Karpas-422 (cell line): ENCODE data around the gene KIR2DL1. TPM values are rescaled to one million over a fixed set of nuclear protein-coding genes. Genes with fewer than 3 reads are reported as not detected.
"Not testable (repeated sequence)": the region's sequence is repeated elsewhere in the genome, so short reads cannot be mapped to it uniquely, and the experiment has no call there.

Experiments used
- DNase-seq: peaks from one replicate; pipeline ENCODE4 v3.0.0-alpha.2; 2015
- H2AFZ ChIP-seq: fragments of 200-600 bp; sonication (generic); 2 replicates; pipeline ENCODE4 v1.6.1; 2014; ENCODE audit warnings: antibody characterized with exemption, low read length, mixed read lengths
- H3K27ac ChIP-seq: fragments of 200-600 bp; sonication (generic); 2 replicates; pipeline ENCODE4 v1.5.1; 2014; ENCODE audit warnings: mild to moderate bottlenecking, low read length, moderate library complexity
- H3K27me3 ChIP-seq: fragments of 200-600 bp; sonication (generic); 2 replicates; pipeline ENCODE4 v1.6.1; 2014; ENCODE audit warnings: low read length, mixed read lengths
- H3K36me3 ChIP-seq: fragments of 200-600 bp; sonication (generic); 2 replicates; pipeline ENCODE4 v1.6.1; 2014; ENCODE audit warnings: low read length, mixed read lengths; ENCODE audit not compliant: insufficient read depth
- H3K4me1 ChIP-seq: fragments of 200-600 bp; sonication (generic); 2 replicates; pipeline ENCODE4 v1.6.1; 2014; ENCODE audit warnings: mild to moderate bottlenecking, low read length, mixed read lengths
- H3K4me2 ChIP-seq: fragments of 200-600 bp; sonication (generic); 2 replicates; pipeline ENCODE4 v1.6.1; 2014; ENCODE audit warnings: low read length, low read depth, mild to moderate bottlenecking; ENCODE audit not compliant: poor library complexity, severe bottlenecking
- H3K4me3 ChIP-seq: fragments of 200-600 bp; sonication (generic); 2 replicates; pipeline ENCODE4 v1.5.1; 2014; ENCODE audit warnings: mild to moderate bottlenecking, antibody characterized with exemption, low read length, mixed read lengths
- H3K79me2 ChIP-seq: fragments of 200-600 bp; sonication (generic); 2 replicates; pipeline ENCODE4 v1.6.1; 2014; ENCODE audit warnings: mild to moderate bottlenecking, low read length, mixed read lengths
- H3K9ac ChIP-seq: fragments of 200-600 bp; sonication (generic); 2 replicates; pipeline ENCODE4 v1.6.0; 2014; ENCODE audit warnings: low read length
- H3K9me2 ChIP-seq: fragments of 200-600 bp; sonication (generic), shearing (Covaris generic); replicated peaks from 2 replicates; pipeline ENCODE4 v1.6.0; 2014; ENCODE audit warnings: mild to moderate bottlenecking, low read length, moderate library complexity; ENCODE audit not compliant: insufficient read depth
- H3K9me3 ChIP-seq: fragments of 300-700, 200-600 bp; sonication (generic); 2 replicates; pipeline ENCODE4 v1.6.1; 2014; ENCODE audit warnings: low read length, mixed read lengths
- H4K20me1 ChIP-seq: fragments of 200-600 bp; sonication (generic); 2 replicates; pipeline ENCODE4 v1.6.1; 2014; ENCODE audit warnings: mild to moderate bottlenecking, antibody characterized with exemption, low read length, low read depth; ENCODE audit not compliant: insufficient read depth
- total RNA-seq: library from RNA; depleted of rRNA; stranded (reverse); fragments of >200 nt; shearing (Covaris generic); gene quantifications from 2 replicates; pipeline ENCODE4 v1.2.3, GENCODE V29; 2014; ENCODE audit warnings: low replicate concordance; rRNA removed

KIR2DL1 gene
- total RNA-seq: not detected in 2 replicates

GRCh38 chr19:54769646-54770045, at the start of gene KIR2DL1:
TSS of gene KIR2DL1 (plus strand) at chr19:54769793. CDS start at chr19:54769851, 58 bp downstream.
- H3K27me3 ChIP-seq, H4K20me1 ChIP-seq, H3K9me3 ChIP-seq, H3K36me3 ChIP-seq, H3K4me2 ChIP-seq, H2AFZ ChIP-seq, DNase-seq, H3K4me1 ChIP-seq, H3K9ac ChIP-seq, H3K27ac ChIP-seq, H3K4me3 ChIP-seq, H3K9me2 ChIP-seq, H3K79me2 ChIP-seq: not testable (repeated sequence)

GRCh38 chr19:54724142-54724541, 45.5 kb upstream of the KIR2DL1 start, which contains the start of gene KIR3DL3:
TSS of gene KIR3DL3 (plus strand) at chr19:54724442. CDS start at chr19:54724497, 55 bp downstream.
- H3K4me2 ChIP-seq: no peak within 1 kb of the TSS
- H3K36me3 ChIP-seq: no peaks in the 10 kb centered on the region
- H3K9me2 ChIP-seq: no peaks in the 10 kb centered on the region
- no peaks in the 10 kb centered on the region for H4K20me1 ChIP-seq
- no peaks in the 10 kb centered on the region for H3K4me1 ChIP-seq
- H3K9ac ChIP-seq: no peak within 1 kb of the TSS
- H3K27ac ChIP-seq: no peak within 1 kb of the TSS
- no peaks in the 10 kb centered on the region for H3K79me2 ChIP-seq
- H2AFZ ChIP-seq: no peak within 1 kb of the TSS
- H3K9me3 ChIP-seq: no peaks in the 10 kb centered on the region
- no peaks in the 10 kb centered on the region for H3K27me3 ChIP-seq
- no peak within 1 kb of the TSS for H3K4me3 ChIP-seq
- DNase-seq: peak; percentile 27

GRCh38 chr19:54724644-54725043, 44.9 kb upstream of the KIR2DL1 start:
- Histone ChIP-seq H3K9me3 (no peaks in the 10 kb centered on the region), H3K36me3 (no peaks in the 10 kb centered on the region), H3K4me3 (no peak overlapping the region), H3K79me2 (no peaks in the 10 kb centered on the region), H3K4me2 (no peak overlapping the region), H3K9me2 (no peaks in the 10 kb centered on the region), H3K27ac (no peak overlapping the region), H3K9ac (no peak overlapping the region), H3K27me3 (no peaks in the 10 kb centered on the region), H4K20me1 (no peaks in the 10 kb centered on the region), H3K4me1 (no peaks in the 10 kb centered on the region), H2AFZ (no peak overlapping the region)
- peak; percentile 31 for DNase-seq

- Histone ChIP-seq H3K9ac (no peak overlapping the region), H4K20me1 (no peaks in the 10 kb centered on the region), H2AFZ (no peak overlapping the region), H3K4me3 (no peak overlapping the region), H3K79me2 (no peaks in the 10 kb centered on the region), H3K27ac (no peak overlapping the region), H3K9me3 (no peaks in the 10 kb centered on the region), H3K36me3 (no peaks in the 10 kb centered on the region), H3K27me3 (no peaks in the 10 kb centered on the region), H3K9me2 (no peaks in the 10 kb centered on the region), H3K4me2 (no peak overlapping the region), H3K4me1 (no peaks in the 10 kb centered on the region)
- peak; percentile 37 for DNase-seq
Observed at GRCh38 chr19:54725321-54725720, 44.3 kb upstream of the KIR2DL1 start.

- no peaks in the 10 kb centered on the region for H3K9me2 ChIP-seq
- H3K4me3 ChIP-seq: no peak overlapping the region
- DNase-seq: peak; percentile 34
- no peaks in the 10 kb centered on the region for H4K20me1 ChIP-seq
- no peak overlapping the region for H2AFZ ChIP-seq
- H3K36me3 ChIP-seq: no peaks in the 10 kb centered on the region
- H3K9ac ChIP-seq: no peak overlapping the region
- peaks cover 6% of the 10 kb centered on the region; the same call in 1 of the 2 replicates for H3K27me3 ChIP-seq
- H3K4me1 ChIP-seq: peaks cover 13% of the 10 kb centered on the region
- no peaks in the 10 kb centered on the region for H3K9me3 ChIP-seq
- H3K27ac ChIP-seq: no peak overlapping the region
- no peaks in the 10 kb centered on the region for H3K79me2 ChIP-seq
- no peak overlapping the region for H3K4me2 ChIP-seq
Observed at GRCh38 chr19:54727562-54727961, 42.0 kb upstream of the KIR2DL1 start.

GRCh38 chr19:54728167-54728566, 41.4 kb upstream of the KIR2DL1 start:
- no peak overlapping the region for H2AFZ ChIP-seq
- H3K4me1 ChIP-seq: peaks cover 13% of the 10 kb centered on the region
- no peak for DNase-seq
- H3K79me2 ChIP-seq: no peaks in the 10 kb centered on the region
- H3K9me2 ChIP-seq: no peaks in the 10 kb centered on the region
- no peak overlapping the region for H3K9ac ChIP-seq
- no peaks in the 10 kb centered on the region for H3K9me3 ChIP-seq
- no peak overlapping the region for H3K27ac ChIP-seq
- no peak overlapping the region for H3K4me3 ChIP-seq
- H3K36me3 ChIP-seq: no peaks in the 10 kb centered on the region
- no peaks in the 10 kb centered on the region for H4K20me1 ChIP-seq
- H3K4me2 ChIP-seq: no peak overlapping the region
- H3K27me3 ChIP-seq: peaks cover 6% of the 10 kb centered on the region; the same call in 1 of the 2 replicates

- Histone ChIP-seq H3K36me3 (no peaks in the 10 kb centered on the region), H2AFZ (no peak overlapping the region), H4K20me1 (no peaks in the 10 kb centered on the region), H3K9me3 (no peaks in the 10 kb centered on the region), H3K4me1 (peaks cover 13% of the 10 kb centered on the region), H3K79me2 (no peaks in the 10 kb centered on the region), H3K27ac (no peak overlapping the region), H3K4me2 (no peak overlapping the region), H3K9ac (no peak overlapping the region), H3K4me3 (no peak overlapping the region), H3K9me2 (no peaks in the 10 kb centered on the region), H3K27me3 (peaks cover 6% of the 10 kb centered on the region; the same call in 1 of the 2 replicates)
- no peak for DNase-seq
Observed at GRCh38 chr19:54729416-54730188, 40.0 kb upstream of the KIR2DL1 start.

- H3K4me1 ChIP-seq: peaks cover 13% of the 10 kb centered on the region
- H3K4me3 ChIP-seq: peak overlapping the region; percentile 18; the same call in 1 of the 2 replicates
- no peaks in the 10 kb centered on the region for H3K36me3 ChIP-seq
- peak; percentile 77 for DNase-seq
- H3K27me3 ChIP-seq: peaks cover 6% of the 10 kb centered on the region; the same call in 1 of the 2 replicates
- H3K79me2 ChIP-seq: no peaks in the 10 kb centered on the region
- H4K20me1 ChIP-seq: no peaks in the 10 kb centered on the region
- H3K4me2 ChIP-seq: peak overlapping the region; percentile 44
- no peaks in the 10 kb centered on the region for H3K9me2 ChIP-seq
- no peak overlapping the region for H3K27ac ChIP-seq
- peak overlapping the region; percentile 22; the same call in 1 of the 2 replicates for H3K9ac ChIP-seq
- H3K9me3 ChIP-seq: no peaks in the 10 kb centered on the region
- H2AFZ ChIP-seq: peak overlapping the region; percentile 87; the same call in 1 of the 2 replicates
Observed at GRCh38 chr19:54731191-54731590, 38.4 kb upstream of the KIR2DL1 start.
